Neural progenitor cell (in vitro differentiated cells): Measurements from ENCODE around the gene MYOM3. TPM values are rescaled to one million over a fixed set of nuclear protein-coding genes. Genes with fewer than 3 reads are reported as not detected.

Experiments
- DNase-seq: peaks from one replicate; pipeline ENCODE4 v3.0.0-alpha.2; 2016; ENCODE audit warnings: low spot score
- H2AFZ ChIP-seq: fragments of 200-600 bp; sonication (generic); replicated peaks from 2 replicates; pipeline ENCODE4 v1.6.1; 2016; ENCODE audit warnings: antibody characterized with exemption
- H3F3A ChIP-seq: fragments of 200-600 bp; sonication (generic); 2 replicates; pipeline ENCODE4 v1.6.1; 2016; ENCODE audit warnings: antibody characterized with exemption, low read depth
- H3K27ac ChIP-seq: fragments of 200-600 bp; sonication (generic); 2 replicates; pipeline ENCODE4 v1.5.1; 2016; ENCODE audit warnings: mild to moderate bottlenecking
- H3K27me3 ChIP-seq: fragments of 200-600 bp; sonication (generic); 2 replicates; pipeline ENCODE4 v1.6.1; 2016; ENCODE audit warnings: mild to moderate bottlenecking, moderate library complexity
- H3K36me3 ChIP-seq: fragments of 200-600 bp; sonication (generic); 2 replicates; pipeline ENCODE4 v1.5.1; 2016
- H3K4me1 ChIP-seq: fragments of 200-600 bp; sonication (generic); 2 replicates; pipeline ENCODE4 v1.6.1; 2016; ENCODE audit warnings: mixed run types
- H3K4me2 ChIP-seq: fragments of 200-600 bp; sonication (generic); 2 replicates; pipeline ENCODE4 v1.6.1; 2016
- H3K4me3 ChIP-seq: fragments of 200-600 bp; sonication (generic); 2 replicates; pipeline ENCODE4 v1.5.1; 2016
- H3K79me2 ChIP-seq: fragments of 200-600 bp; sonication (generic); 2 replicates; pipeline ENCODE4 v1.6.1; 2016; ENCODE audit warnings: low read depth
- H3K9ac ChIP-seq: fragments of 200-600 bp; sonication (generic); 2 replicates; pipeline ENCODE4 v1.6.1; 2016
- H3K9me3 ChIP-seq: fragments of 200-600 bp; sonication (generic); 2 replicates; pipeline ENCODE4 v1.5.1; 2016; ENCODE audit warnings: low read depth
- H4K20me1 ChIP-seq: fragments of 200-600 bp; sonication (generic); 2 replicates; pipeline ENCODE4 v1.6.1; 2016; ENCODE audit warnings: low read depth
- H3K27ac Mint-ChIP-seq: 3 replicates; pipeline ENCODE4 v1.8.0; 2021; ENCODE audit warnings: mixed read lengths
- H3K27me3 Mint-ChIP-seq: 2 replicates; pipeline ENCODE4 v1.8.0; 2022; ENCODE audit warnings: low read depth, mild to moderate bottlenecking, inconsistent platforms, moderate library complexity, mixed read lengths; ENCODE audit not compliant: insufficient read depth
- H3K36me3 Mint-ChIP-seq: 3 replicates; pipeline ENCODE4 v1.8.0; 2021; ENCODE audit warnings: mixed read lengths
- H3K4me1 Mint-ChIP-seq: 3 replicates; pipeline ENCODE4 v1.8.0; 2021; ENCODE audit warnings: mixed read lengths
- H3K4me3 Mint-ChIP-seq: 3 replicates; pipeline ENCODE4 v1.8.0; 2021; ENCODE audit warnings: mild to moderate bottlenecking, moderate library complexity, mixed read lengths
- H3K9me3 Mint-ChIP-seq: 3 replicates; pipeline ENCODE4 v1.8.0; 2020; ENCODE audit warnings: mixed read lengths
- EZH2 ChIP-seq: fragments of 200-600 bp; sonication (generic); IDR thresholded peaks from 2 replicates; pipeline ENCODE4 v1.6.1; 2017; ENCODE audit warnings: antibody characterized with exemption, mild to moderate bottlenecking, moderate library complexity
- EZH2phosphoT487 ChIP-seq: fragments of 200-600 bp; sonication (generic); IDR thresholded peaks from 2 replicates; pipeline ENCODE4 v1.6.1; 2017; ENCODE audit warnings: antibody characterized with exemption
- total RNA-seq: library from RNA; depleted of rRNA; stranded (reverse); fragments of >200 nt; gene quantifications from 2 replicates; pipeline ENCODE4 v1.2.3, GENCODE V29; 2015; ENCODE audit warnings: low replicate concordance
- TF ChIP-seq, protein P1 (sequence below): fragments of 200-600 bp; sonication (generic); IDR thresholded peaks from 2 replicates; pipeline ENCODE4 v1.5.1; 2017; ENCODE audit warnings: antibody characterized with exemption, mild to moderate bottlenecking

MYOM3 gene
- total RNA-seq, 1 donor from 2014 or later = not detected

DNA sequence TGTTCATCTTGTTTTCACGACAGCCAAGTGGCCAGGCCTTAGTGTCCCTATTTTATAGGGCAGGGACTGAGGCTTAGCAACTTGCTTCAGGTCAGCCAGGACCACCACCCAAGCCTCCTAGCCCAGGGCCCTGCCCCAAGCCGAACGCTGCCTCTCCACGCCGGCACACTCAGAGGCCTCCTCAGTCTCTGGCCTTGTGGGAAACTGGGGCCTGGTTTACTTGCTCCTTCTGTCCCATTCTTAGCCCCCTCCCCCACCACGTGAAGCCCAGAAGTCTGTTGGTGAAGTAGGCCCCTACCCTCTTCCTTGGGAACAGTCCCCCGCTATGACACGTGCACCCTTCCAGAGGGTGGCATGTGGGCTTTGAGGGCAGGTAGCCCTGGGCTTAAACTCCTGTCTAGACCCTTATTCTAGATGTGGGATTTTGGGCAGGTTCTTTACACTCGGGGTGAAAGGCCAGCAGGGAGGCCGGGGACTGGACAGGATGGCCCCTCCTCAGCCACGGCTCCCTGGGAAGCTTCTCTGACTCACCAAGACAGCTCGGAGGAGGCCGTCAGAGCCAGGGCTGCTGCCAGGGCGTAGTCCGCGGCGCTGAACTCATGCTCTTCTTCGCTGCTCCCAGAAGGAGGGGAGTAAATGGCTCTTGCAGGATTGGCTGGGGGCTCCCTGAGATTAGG, 4.3 kb downstream of the MYOM3 start:
- Histone ChIP-seq H3K4me3 (no peak overlapping the region), H3K4me2 (peak overlapping the region; percentile 32), H4K20me1 (no peaks in the 10 kb centered on the region), H3K27ac (no peak overlapping the region), H3K36me3 (no peaks in the 10 kb centered on the region), H3F3A (peaks cover 4% of the 10 kb centered on the region), H3K79me2 (no peaks in the 10 kb centered on the region), H2AFZ (peak overlapping the region; percentile 86), H3K9me3 (no peaks in the 10 kb centered on the region), H3K9ac (no peak overlapping the region), H3K4me1 (peaks cover 22% of the 10 kb centered on the region), H3K27me3 (no peaks in the 10 kb centered on the region)
- DNase-seq = no peak
- Mint-ChIP-seq H3K4me1 (peaks cover 37% of the 10 kb centered on the region), H3K27ac (peak overlapping the region; percentile 86), H3K9me3 (no peaks in the 10 kb centered on the region), H3K36me3 (no peaks in the 10 kb centered on the region), H3K4me3 (no peak overlapping the region), H3K27me3 (peaks cover 7% of the 10 kb centered on the region)
- TF ChIP-seq EZH2 (no peak), EZH2phosphoT487 (no peak)
- TF ChIP-seq, protein P1, sequence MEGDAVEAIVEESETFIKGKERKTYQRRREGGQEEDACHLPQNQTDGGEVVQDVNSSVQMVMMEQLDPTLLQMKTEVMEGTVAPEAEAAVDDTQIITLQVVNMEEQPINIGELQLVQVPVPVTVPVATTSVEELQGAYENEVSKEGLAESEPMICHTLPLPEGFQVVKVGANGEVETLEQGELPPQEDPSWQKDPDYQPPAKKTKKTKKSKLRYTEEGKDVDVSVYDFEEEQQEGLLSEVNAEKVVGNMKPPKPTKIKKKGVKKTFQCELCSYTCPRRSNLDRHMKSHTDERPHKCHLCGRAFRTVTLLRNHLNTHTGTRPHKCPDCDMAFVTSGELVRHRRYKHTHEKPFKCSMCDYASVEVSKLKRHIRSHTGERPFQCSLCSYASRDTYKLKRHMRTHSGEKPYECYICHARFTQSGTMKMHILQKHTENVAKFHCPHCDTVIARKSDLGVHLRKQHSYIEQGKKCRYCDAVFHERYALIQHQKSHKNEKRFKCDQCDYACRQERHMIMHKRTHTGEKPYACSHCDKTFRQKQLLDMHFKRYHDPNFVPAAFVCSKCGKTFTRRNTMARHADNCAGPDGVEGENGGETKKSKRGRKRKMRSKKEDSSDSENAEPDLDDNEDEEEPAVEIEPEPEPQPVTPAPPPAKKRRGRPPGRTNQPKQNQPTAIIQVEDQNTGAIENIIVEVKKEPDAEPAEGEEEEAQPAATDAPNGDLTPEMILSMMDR = no peak

DNA sequence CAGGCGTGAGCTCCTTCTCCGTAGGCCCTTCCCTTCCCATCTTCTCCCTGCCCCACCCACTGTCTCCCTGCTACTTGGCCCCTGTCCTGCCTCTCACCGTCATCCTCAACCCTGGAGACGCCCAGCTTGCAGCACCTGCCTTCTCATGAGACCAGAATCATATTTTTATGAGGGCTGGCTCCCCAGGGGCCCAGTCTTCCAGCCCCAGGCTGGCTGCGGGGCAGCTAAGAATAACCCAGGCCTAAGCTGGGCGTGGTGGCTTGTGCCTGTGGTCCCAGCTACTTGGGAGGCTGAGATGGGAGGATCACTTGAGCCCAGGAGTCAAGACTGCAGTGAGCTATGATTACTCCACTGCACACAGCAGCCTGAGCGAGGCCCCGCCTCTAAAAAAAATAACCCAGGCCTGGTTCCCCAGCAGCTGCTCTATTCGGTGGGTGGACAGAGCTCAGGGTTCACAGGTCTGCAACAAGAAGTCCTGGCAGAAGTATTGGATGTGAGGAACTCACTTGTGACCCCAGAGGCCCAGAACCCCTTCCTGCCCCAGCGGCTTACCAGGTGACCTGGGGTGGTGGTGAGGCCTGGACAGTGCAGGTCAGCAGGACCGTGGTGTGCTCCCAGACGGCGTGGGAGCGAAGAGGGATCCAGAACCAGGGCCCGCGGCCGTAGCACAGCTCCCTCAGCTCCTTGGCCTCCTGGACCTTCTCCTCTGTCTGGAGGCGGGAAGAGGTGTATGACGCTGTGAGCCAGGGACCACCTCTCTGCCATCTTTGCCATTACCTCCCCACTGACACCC, 6.4 kb downstream of the MYOM3 start:
- Histone ChIP-seq H4K20me1 (no peaks in the 10 kb centered on the region), H3F3A (no peaks in the 10 kb centered on the region), H3K9ac (no peak overlapping the region), H3K79me2 (no peaks in the 10 kb centered on the region), H3K36me3 (no peaks in the 10 kb centered on the region), H3K4me1 (peaks cover 11% of the 10 kb centered on the region), H3K4me3 (no peak overlapping the region), H3K9me3 (no peaks in the 10 kb centered on the region), H3K4me2 (no peak overlapping the region), H2AFZ (no peak overlapping the region), H3K27ac (no peak overlapping the region), H3K27me3 (no peaks in the 10 kb centered on the region)
- no peak for TF ChIP-seq EZH2
- no peak for TF ChIP-seq EZH2phosphoT487
- TF ChIP-seq, protein P1 = no peak
- Mint-ChIP-seq H3K4me1 (peaks cover 26% of the 10 kb centered on the region), H3K27ac (peak overlapping the region; percentile 87), H3K27me3 (peaks cover 2% of the 10 kb centered on the region), H3K36me3 (no peaks in the 10 kb centered on the region), H3K9me3 (no peaks in the 10 kb centered on the region), H3K4me3 (no peak overlapping the region)
- no peak for DNase-seq

GRCh38 chr1:24104854-24105253, 7.1 kb downstream of the MYOM3 start:
- Mint-ChIP-seq H3K4me1 (peaks cover 22% of the 10 kb centered on the region), H3K4me3 (no peak overlapping the region), H3K9me3 (no peaks in the 10 kb centered on the region), H3K27ac (no peak overlapping the region), H3K27me3 (no peaks in the 10 kb centered on the region), H3K36me3 (no peaks in the 10 kb centered on the region)
- Histone ChIP-seq H3K9ac (no peak overlapping the region), H3K4me2 (no peak overlapping the region), H2AFZ (no peak overlapping the region), H4K20me1 (no peaks in the 10 kb centered on the region), H3F3A (no peaks in the 10 kb centered on the region), H3K27me3 (no peaks in the 10 kb centered on the region), H3K79me2 (no peaks in the 10 kb centered on the region), H3K4me3 (no peak overlapping the region), H3K9me3 (no peaks in the 10 kb centered on the region), H3K4me1 (peaks cover 11% of the 10 kb centered on the region), H3K27ac (no peak overlapping the region), H3K36me3 (no peaks in the 10 kb centered on the region)
- TF ChIP-seq, protein P1 = no peak
- TF ChIP-seq EZH2 = no peak
- TF ChIP-seq EZH2phosphoT487 = no peak
- DNase-seq = no peak
